Panc1 (cell line): ENCODE measurements around the gene ELOB. TPM values are rescaled to one million over a fixed set of nuclear protein-coding genes. Genes with fewer than 3 reads are reported as not detected.

ENCODE experiments used
- ATAC-seq: fragments of 200-7000 bp; cut with Tn5 transposase; 2 replicates; pipeline ENCODE4 v1.9.1; 2020; ENCODE audit warnings: mild to moderate bottlenecking, moderate library complexity
- BruUV-seq: library from RNA; stranded (reverse); fragments of 400-500 nt; replicated peaks from 2 replicates; lab custom pipeline; 2021; lab: Mats Ljungman, UMichigan
- CTCF ChIA-PET: fragments of 300-600 bp; sonication (Branson Sonifier 250); formaldehyde crosslinking; loops from one replicate; lab custom pipeline; 2022; ENCODE audit warnings: antibody characterized with exemption; lab: Charles Lee
- POLR2A ChIA-PET: fragments of 300-600 bp; sonication (Branson Sonifier 250); formaldehyde crosslinking; loops from one replicate; lab custom pipeline; 2022; ENCODE audit warnings: antibody characterized with exemption; lab: Charles Lee
- DNase-seq: peaks from one replicate; pipeline ENCODE4 v3.0.0-alpha.2; 2010; ENCODE audit warnings: low read depth, low spot score
- H3K27ac ChIP-seq: 2 replicates; pipeline ENCODE4 v1.5.1; 2011; ENCODE audit warnings: mild to moderate bottlenecking, low read length, inconsistent platforms
- H3K27me3 ChIP-seq: fragments of 200-500 bp; sonication (Bioruptor generic); 2 replicates; pipeline ENCODE4 v1.6.0; 2014; ENCODE audit warnings: low read length, inconsistent platforms; ENCODE audit not compliant: control insufficient read depth, insufficient read depth
- H3K36me3 ChIP-seq: fragments of 200-500 bp; sonication (Bioruptor generic); 2 replicates; pipeline ENCODE4 v1.5.1; 2014; ENCODE audit warnings: inconsistent platforms, mild to moderate bottlenecking, low read length, moderate library complexity; ENCODE audit not compliant: control insufficient read depth, insufficient read depth
- H3K4me1 ChIP-seq: 2 replicates; pipeline ENCODE4 v1.5.1; 2011; ENCODE audit warnings: inconsistent platforms, mild to moderate bottlenecking, low read length, moderate library complexity; ENCODE audit not compliant: control insufficient read depth, insufficient read depth
- H3K4me3 ChIP-seq, 2 experiments: 2 replicates each; pipeline ENCODE4 v1.5.1; 2011 to 2012; ENCODE audit warnings: low read depth in 2 of 2, low read length in 2 of 2, mild to moderate bottlenecking in 2 of 2, inconsistent platforms in 1 of 2, moderate library complexity in 1 of 2
- H3K9me3 ChIP-seq: fragments of 200-500 bp; sonication (Bioruptor generic); 2 replicates; pipeline ENCODE4 v1.5.1; 2014; ENCODE audit warnings: low read depth, mild to moderate bottlenecking, inconsistent platforms, low read length, moderate library complexity; ENCODE audit not compliant: control insufficient read depth, insufficient read depth
- CTCF ChIP-seq: fragments of 450-650 bp; IDR thresholded peaks from 2 replicates; pipeline ENCODE4 v1.5.1; 2017; ENCODE audit warnings: mild to moderate bottlenecking
- POLR2AphosphoS5 ChIP-seq: IDR thresholded peaks from 2 replicates; pipeline ENCODE4 v1.6.1; 2012; ENCODE audit warnings: mild to moderate bottlenecking, low read depth, low read length, moderate library complexity
- REST ChIP-seq, 2 experiments: IDR thresholded peaks; 2 replicates each; pipeline ENCODE4 v1.6.1; 2011 to 2012; ENCODE audit warnings: low read depth in 2 of 2, control low read depth in 1 of 2, low read length in 1 of 2, mild to moderate bottlenecking in 1 of 2, moderate library complexity in 1 of 2; ENCODE audit not compliant: insufficient read depth in 1 of 2
- SIN3A ChIP-seq: IDR thresholded peaks from 2 replicates; pipeline ENCODE4 v1.6.1; 2012; ENCODE audit warnings: low read depth, mild to moderate bottlenecking, low read length, moderate library complexity, borderline replicate concordance; ENCODE audit not compliant: insufficient read depth
- TCF7L2 ChIP-seq: IDR thresholded peaks from 2 replicates; pipeline ENCODE4 v1.6.1; 2011; ENCODE audit warnings: mild to moderate bottlenecking, low read depth, low read length, inconsistent platforms
- in situ Hi-C: cut with HindIII; loops from 2 replicates; pipeline ENCODE4 v1.10.0; 2016; ENCODE audit warnings: low sequenced_read_pairs, low pct_unique_long_range_greater_than_20kb
- intact Hi-C: fragments of 100-400 bp; cut with micrococcal nuclease; formaldehyde crosslinking; loops from one replicate; pipeline ENCODE4 v1.10.0; 2022; ENCODE audit not compliant: unreplicated experiment
- total RNA-seq: library from RNA; stranded (reverse); gene quantifications from one replicate; pipeline ENCODE4 v1.2.1, GENCODE V29; 2021; ENCODE audit not compliant: unreplicated experiment

The ELOB gene
- total RNA-seq, 1 experiment from 2014 or later, result 642 TPM

DNA sequence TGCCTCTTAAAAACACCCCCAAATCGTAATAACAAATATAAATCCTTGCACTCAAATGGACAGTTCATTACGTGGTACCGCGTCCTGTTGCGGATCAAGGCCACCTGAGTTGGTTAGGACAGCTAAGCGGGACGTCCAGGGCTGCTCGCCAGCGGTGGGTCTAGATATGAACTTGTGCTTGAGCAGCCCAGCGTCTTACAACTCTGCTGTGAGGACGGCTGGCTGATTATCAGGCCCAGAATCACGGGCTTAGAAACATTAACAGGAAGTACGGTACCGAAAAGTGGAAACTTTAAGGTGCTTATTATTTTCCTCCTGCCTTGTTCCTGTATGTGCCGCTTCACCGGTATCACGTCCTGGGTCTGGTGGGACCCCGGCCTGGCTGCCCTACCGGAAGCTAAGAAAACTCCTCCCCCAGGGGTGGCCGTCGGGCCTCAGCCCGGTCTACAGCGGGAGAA lies 25.5 kb downstream of the ELOB start:
- TSS peak; percentile 88 for BruUV-seq
- Histone ChIP-seq H3K27ac (peak overlapping the region; percentile 87), H3K4me1 (peaks cover 18% of the 10 kb centered on the region), H3K4me3 (peak overlapping the region; percentile 81 to 84), H3K27me3 (no peaks in the 10 kb centered on the region), H3K36me3 (peaks cover 9% of the 10 kb centered on the region; the same call in 1 of the 2 replicates), H3K9me3 (no peaks in the 10 kb centered on the region)
- DNase-seq (no peak), ATAC-seq (no peak)
- in situ Hi-C loops, result no loop called here
- intact Hi-C loops, result no loop called here
- CTCF ChIA-PET, result no interaction called here
- TF ChIP-seq CTCF (no peak), TCF7L2 (no peak), SIN3A (no peak), POLR2AphosphoS5 (no peak), REST (IDR thresholded peaks at IDR 0.05; ENCODE audit: insufficient read depth in 1 of 2, low read depth in 2 of 2, low read length in 1 of 2) (no peak)
- POLR2A ChIA-PET, result no interaction called here

DNA sequence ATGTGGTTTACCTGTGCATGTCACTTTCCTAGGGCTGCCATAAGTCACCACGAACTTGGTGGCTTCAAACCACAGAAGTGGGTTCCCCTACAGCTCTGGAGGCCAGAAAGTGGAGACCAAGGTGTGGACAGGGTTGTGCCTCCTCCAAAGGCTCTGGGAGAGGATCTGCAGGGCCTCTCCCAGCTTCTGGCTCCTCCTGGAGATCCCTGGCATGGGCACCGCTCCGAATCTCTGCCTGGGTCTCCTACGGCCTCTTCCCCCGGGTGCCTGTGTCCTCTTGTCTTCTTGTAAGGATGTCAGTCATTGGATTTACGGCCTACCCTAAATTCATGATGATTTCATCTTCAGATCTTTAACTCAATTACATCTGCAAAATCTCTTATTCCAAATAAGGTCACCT lies 27.1 kb downstream of the ELOB start:
- intact Hi-C loops, result no loop called here
- in situ Hi-C loops, result no loop called here

More for the DNA sequence above, 27.1 kb downstream of the ELOB start:
- no TSS peak for BruUV-seq
- POLR2A ChIA-PET, result interaction anchor here (0.7 kb wide), 1 partner anchor 19 kb away, joined by 3 read pairs; no protein-coding TSS in a partner anchor
- Histone ChIP-seq H3K9me3 (no peaks in the 10 kb centered on the region), H3K27me3 (no peaks in the 10 kb centered on the region), H3K4me1 (peaks cover 4% of the 10 kb centered on the region; the same call in 1 of the 2 replicates), H3K4me3 (no peak overlapping the region), H3K36me3 (peaks cover 9% of the 10 kb centered on the region; the same call in 1 of the 2 replicates), H3K27ac (no peak overlapping the region)
- DNase-seq, result no peak
- ATAC-seq, result no peak
- no peak for TF ChIP-seq SIN3A
- no peak for TF ChIP-seq POLR2AphosphoS5
- TF ChIP-seq TCF7L2, result no peak
- no peak for TF ChIP-seq CTCF
- no peak for TF ChIP-seq REST (IDR thresholded peaks at IDR 0.05; ENCODE audit: insufficient read depth in 1 of 2, low read depth in 2 of 2, low read length in 1 of 2)
- CTCF ChIA-PET, result no interaction called here
